NCI-H345 (cell line): Measurements from ENCODE around the gene MUC6.

Experiments
- DNase-seq: peaks from one replicate; lab custom pipeline; 2025; lab: John Stamatoyannopoulos, UW

MUC6 gene

DNA sequence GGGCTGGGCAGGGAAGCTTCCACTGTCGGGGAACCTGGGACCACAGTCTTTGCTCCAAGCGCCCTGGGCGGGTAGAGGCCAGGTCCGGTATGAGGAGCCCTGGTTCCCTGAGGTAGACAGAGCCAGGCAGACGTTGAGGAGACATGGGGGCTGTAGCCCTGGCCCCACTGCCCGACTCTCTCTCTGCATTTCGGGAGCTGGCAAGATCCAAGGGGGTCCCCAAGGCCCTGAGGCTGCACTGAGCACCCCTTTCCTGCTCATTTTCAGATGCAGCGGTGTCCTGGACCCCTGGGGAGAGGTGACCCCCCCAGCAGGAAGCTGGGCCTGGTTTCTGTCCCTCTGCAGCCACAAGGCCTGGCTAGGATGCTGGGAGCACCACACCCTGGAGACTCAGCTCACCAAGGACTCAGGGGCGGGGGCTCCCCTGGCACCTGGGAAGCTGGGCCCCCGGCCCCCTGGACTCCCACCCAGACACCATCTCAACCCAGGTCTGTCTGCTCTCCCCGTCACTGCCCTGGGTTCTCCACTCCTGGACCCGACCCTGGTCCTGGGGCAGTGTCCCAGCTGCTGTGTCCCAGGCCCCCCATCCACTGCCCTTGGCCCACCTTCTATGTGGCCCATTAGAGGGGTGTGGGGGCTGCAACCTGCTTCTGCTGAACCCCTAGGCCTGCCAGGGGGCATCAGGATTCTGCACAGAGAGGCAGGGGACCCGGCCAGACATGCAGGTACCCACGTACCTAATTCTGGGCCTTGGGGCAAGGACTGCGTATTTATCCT lies 15.0 kb upstream of the MUC6 start:
- DNase-seq: no peak

GRCh38 chr11:1050581-1051355 lies 14.2 kb upstream of the MUC6 start:
- DNase-seq: peak; percentile 83

DNA sequence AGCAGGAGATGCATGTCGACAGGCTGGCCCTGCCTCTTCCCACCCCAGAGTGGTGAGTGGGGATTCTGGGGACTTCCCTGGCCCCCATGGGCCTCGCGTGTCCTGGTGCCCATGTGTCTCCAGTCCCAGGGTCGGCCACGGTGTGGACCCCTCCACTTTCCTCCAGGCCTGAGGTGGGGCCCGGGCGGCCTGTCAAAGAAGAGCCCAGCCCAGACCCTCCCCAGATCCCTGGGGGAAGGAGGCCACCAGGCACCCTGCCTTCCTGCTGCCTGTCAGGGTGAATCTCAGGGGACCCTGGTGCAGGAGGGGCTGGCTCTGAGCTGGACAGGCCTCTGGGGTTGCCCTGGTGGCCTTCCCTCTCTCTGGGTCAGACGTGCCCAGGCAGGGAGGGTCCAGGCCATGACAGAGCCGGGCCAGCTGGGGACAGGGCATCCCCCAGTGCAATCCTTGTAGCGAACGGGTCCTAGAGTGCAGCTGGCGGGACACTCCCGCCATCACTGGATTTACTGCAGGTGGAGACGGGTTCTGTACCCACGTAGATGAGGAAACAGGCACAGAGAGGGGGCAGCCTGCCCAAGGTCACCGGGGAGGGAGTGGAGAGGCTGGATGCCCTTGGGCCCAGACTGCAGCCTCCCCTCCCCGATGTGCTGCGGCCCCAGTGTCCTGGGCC lies 13.5 kb upstream of the MUC6 start:
- DNase-seq: no peak

DNA sequence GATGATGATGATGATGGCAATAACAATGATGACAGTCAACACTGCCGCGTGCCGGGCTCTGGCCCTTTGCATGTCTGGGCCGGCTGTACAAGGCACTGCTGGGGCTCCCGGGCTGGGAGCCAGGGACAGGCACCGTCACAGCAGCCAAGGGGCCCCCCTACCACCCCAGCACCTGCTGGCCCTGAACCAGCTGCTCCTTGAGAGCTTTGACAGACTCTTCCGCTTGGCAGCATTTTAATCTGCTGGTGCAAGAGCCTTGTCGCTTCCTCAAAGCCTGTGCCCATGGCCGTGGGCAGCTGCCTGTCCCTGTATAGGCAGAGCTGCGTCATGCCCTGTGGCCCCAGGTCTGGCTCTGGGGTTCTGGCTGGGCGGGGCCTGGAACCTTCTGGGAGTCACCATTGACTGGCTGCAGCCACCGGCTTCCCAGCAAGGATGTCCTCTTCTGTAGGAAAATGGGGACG lies 12.9 kb upstream of the MUC6 start:
- DNase-seq: peak; percentile 54

GRCh38 chr11:1049071-1049405 lies 12.5 kb upstream of the MUC6 start:
- no peak for DNase-seq

- no peak for DNase-seq
These were observed 12.0 kb upstream of the MUC6 start for GRCh38 chr11:1048375-1049070.

- no peak for DNase-seq
These were observed 11.2 kb upstream of the MUC6 start for GRCh38 chr11:1047595-1048156.

DNA sequence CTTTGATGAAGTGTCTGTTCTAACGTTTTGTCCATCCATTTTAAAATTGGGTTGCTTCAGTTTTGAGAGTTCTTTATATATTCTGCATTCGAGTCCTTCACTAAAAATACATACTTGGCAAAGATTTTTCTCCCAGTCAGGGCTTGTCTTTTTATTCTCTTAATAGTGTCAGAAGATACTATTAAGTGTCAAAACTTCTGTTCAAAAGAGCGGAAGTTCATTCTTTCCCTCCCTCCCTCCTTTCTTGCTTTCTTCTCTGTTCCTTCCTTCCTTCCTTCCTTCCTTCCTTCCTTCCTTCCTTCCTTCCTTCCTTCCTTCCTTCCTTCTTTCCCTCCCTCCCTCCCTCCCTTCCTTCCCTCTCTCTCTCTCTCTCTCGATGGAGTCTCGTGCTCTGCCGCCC lies 7.6 kb upstream of the MUC6 start:
- no peak for DNase-seq

GRCh38 chr11:1043563-1044096 lies 7.1 kb upstream of the MUC6 start:
- DNase-seq: no peak

GRCh38 chr11:1042626-1043562 lies 6.4 kb upstream of the MUC6 start:
- no peak for DNase-seq

- no peak for DNase-seq
These were observed 5.6 kb upstream of the MUC6 start for GRCh38 chr11:1041936-1042608.

- DNase-seq: no peak
These were observed 5.0 kb upstream of the MUC6 start for GRCh38 chr11:1041471-1041870.

GRCh38 chr11:1041149-1041467 lies 4.6 kb upstream of the MUC6 start:
- no peak for DNase-seq

- no peak for DNase-seq
These were observed 4.1 kb upstream of the MUC6 start for GRCh38 chr11:1040428-1041148.

- no peak for DNase-seq
These were observed 3.2 kb upstream of the MUC6 start for GRCh38 chr11:1039481-1040427.

- no peak for DNase-seq
These were observed 2.4 kb upstream of the MUC6 start for GRCh38 chr11:1038921-1039320.

GRCh38 chr11:1038361-1038760 lies 1.8 kb upstream of the MUC6 start:
- no peak for DNase-seq

DNA sequence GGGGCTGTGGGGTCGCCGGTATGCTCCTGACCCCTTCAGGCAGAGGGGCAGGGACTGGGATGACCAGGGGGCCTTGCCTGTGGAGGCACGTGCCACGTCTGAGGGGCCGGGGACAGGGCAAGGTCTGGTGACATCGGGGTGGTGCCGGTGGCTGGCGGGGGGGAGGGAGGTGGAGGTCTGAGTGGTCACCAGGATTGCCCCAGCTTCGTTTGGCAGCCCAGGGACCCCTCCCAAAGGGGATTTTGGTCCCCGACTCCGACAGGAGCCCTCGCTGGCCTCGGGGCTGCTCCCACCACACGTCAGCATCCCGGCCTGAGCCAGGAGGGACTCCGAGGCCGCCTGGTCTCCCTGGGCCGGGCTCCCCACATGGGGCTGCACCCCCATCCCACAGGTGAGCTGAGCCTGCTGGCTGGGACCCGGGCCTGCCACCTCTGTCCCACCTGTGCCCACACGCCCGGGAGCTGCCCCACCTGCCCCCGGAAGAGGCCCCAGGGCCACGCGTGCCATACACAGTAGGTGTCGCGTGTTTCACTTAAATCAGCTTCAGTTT lies 1.1 kb upstream of the MUC6 start:
- no peak for DNase-seq
